OCI-LY7 (cell line): ENCODE results near the gene CNTNAP5.

Source experiments
- EZH2phosphoT487 ChIP-seq: fragments of 200-600 bp; sonication (generic); IDR thresholded peaks from 2 replicates; pipeline ENCODE4 v1.6.1; 2018; ENCODE audit warnings: low read depth, borderline replicate concordance, mild to moderate bottlenecking, mixed run types, antibody characterized with exemption, low read length, moderate library complexity, mixed read lengths
- TF ChIP-seq, protein P1 (sequence below): fragments of 200-600 bp; sonication (generic); conservative IDR thresholded peaks from 2 replicates; pipeline ENCODE4 v1.5.1; 2014; ENCODE audit warnings: mild to moderate bottlenecking, antibody characterized with exemption, low read length, moderate library complexity, mixed read lengths

DNA sequence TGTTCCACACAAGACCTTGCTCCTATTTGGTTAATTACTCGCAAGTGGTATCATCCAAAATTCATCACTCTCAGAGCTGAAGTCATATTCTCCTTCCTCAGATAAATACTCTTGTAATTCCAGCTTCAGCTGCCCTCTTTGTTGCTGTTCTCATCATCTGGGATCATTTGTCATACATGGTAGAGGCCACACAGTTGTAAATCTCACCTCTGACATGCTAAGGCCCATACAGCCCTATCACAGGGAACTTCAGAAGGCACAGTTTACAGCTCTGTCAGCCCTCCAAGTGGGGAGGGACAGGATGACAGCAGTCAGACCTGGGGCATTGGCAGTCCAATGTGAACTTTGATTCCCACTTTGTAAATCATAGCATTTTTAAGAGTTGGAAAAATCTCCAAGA lies 399.0 kb downstream of the CNTNAP5 start:
- TF ChIP-seq, protein P1, sequence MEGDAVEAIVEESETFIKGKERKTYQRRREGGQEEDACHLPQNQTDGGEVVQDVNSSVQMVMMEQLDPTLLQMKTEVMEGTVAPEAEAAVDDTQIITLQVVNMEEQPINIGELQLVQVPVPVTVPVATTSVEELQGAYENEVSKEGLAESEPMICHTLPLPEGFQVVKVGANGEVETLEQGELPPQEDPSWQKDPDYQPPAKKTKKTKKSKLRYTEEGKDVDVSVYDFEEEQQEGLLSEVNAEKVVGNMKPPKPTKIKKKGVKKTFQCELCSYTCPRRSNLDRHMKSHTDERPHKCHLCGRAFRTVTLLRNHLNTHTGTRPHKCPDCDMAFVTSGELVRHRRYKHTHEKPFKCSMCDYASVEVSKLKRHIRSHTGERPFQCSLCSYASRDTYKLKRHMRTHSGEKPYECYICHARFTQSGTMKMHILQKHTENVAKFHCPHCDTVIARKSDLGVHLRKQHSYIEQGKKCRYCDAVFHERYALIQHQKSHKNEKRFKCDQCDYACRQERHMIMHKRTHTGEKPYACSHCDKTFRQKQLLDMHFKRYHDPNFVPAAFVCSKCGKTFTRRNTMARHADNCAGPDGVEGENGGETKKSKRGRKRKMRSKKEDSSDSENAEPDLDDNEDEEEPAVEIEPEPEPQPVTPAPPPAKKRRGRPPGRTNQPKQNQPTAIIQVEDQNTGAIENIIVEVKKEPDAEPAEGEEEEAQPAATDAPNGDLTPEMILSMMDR = no peak
- TF ChIP-seq EZH2phosphoT487 = no peak
